ENCODE results near the gene KIAA0319L. TPM values are rescaled to one million over a fixed set of nuclear protein-coding genes. Genes with fewer than 3 reads are reported as not detected.

Gene KIAA0319L
- polyA plus RNA-seq, 1 donor from 2014 or later, result 38.1 TPM

- Histone ChIP-seq H3K27me3 (ENCODE audit: insufficient read depth, low read depth, low read length) (no peaks in the 10 kb centered on the region), H3K79me2 (replicated peaks; ENCODE audit: insufficient read depth, low read length) (peaks cover 4% of the 10 kb centered on the region), H3F3A (ENCODE audit: insufficient read depth, low read length, poor library complexity, severe bottlenecking) (no peaks in the 10 kb centered on the region), H4K20me1 (ENCODE audit: insufficient read depth) (no peaks in the 10 kb centered on the region), H3K27ac (ENCODE audit: low read length) (no peak overlapping the region), H3K9me2 (ENCODE audit: insufficient read depth, low read length) (no peaks in the 10 kb centered on the region), H2AFZ (ENCODE audit: low read depth, low read length) (no peak overlapping the region), H3K9me3 (ENCODE audit: low read length) (peaks cover 10% of the 10 kb centered on the region), H3K4me2 (ENCODE audit: low read length) (no peak overlapping the region), H3K9ac (ENCODE audit: low read length) (no peak overlapping the region), H3K36me3 (ENCODE audit: insufficient read depth, low read length) (peaks cover 7% of the 10 kb centered on the region), H3K4me3 (ENCODE audit: low read length) (no peak overlapping the region)
- no peak for TF ChIP-seq REST (IDR thresholded peaks at IDR 0.05; ENCODE audit: borderline replicate concordance)
- no peak for TF ChIP-seq EP300 (conservative IDR thresholded peaks at IDR 0.05; ENCODE audit: poor library complexity, severe bottlenecking)
- TF ChIP-seq RAD21 (conservative IDR thresholded peaks at IDR 0.05), result no peak
- no peak for TF ChIP-seq SMC3 (conservative IDR thresholded peaks at IDR 0.05; ENCODE audit: poor library complexity)
- TF ChIP-seq POLR2AphosphoS5 (IDR thresholded peaks at IDR 0.05), result no peak
- no peak for TF ChIP-seq EZH2 (IDR thresholded peaks at IDR 0.05; ENCODE audit: borderline replicate concordance, insufficient read depth, low read length, poor library complexity, severe bottlenecking)
- TF ChIP-seq CTCF (IDR thresholded peaks at IDR 0.05; ENCODE audit: poor library complexity, severe bottlenecking), result no peak
- no peak for TF ChIP-seq TAF1 (IDR thresholded peaks at IDR 0.05; ENCODE audit: low read depth)
- TF ChIP-seq MXI1 (conservative IDR thresholded peaks at IDR 0.05; ENCODE audit: poor library complexity, severe bottlenecking), result no peak
Measured at GRCh38 chr1:35533586-35533985, 23.6 kb downstream of the KIAA0319L start.

- Histone ChIP-seq H2AFZ (ENCODE audit: low read depth, low read length) (no peak overlapping the region), H3K9me2 (ENCODE audit: insufficient read depth, low read length) (no peaks in the 10 kb centered on the region), H3F3A (ENCODE audit: insufficient read depth, low read length, poor library complexity, severe bottlenecking) (no peaks in the 10 kb centered on the region), H3K27me3 (ENCODE audit: insufficient read depth, low read depth, low read length) (no peaks in the 10 kb centered on the region), H3K79me2 (replicated peaks; ENCODE audit: insufficient read depth, low read length) (peaks cover 4% of the 10 kb centered on the region), H3K4me3 (ENCODE audit: low read length) (no peak overlapping the region), H3K27ac (ENCODE audit: low read length) (no peak overlapping the region), H3K9me3 (ENCODE audit: low read length) (peaks cover 10% of the 10 kb centered on the region), H3K36me3 (ENCODE audit: insufficient read depth, low read length) (peaks cover 7% of the 10 kb centered on the region), H3K4me2 (ENCODE audit: low read length) (no peak overlapping the region), H4K20me1 (ENCODE audit: insufficient read depth) (no peaks in the 10 kb centered on the region), H3K9ac (ENCODE audit: low read length) (no peak overlapping the region)
- no peak for TF ChIP-seq MXI1 (conservative IDR thresholded peaks at IDR 0.05; ENCODE audit: poor library complexity, severe bottlenecking)
- TF ChIP-seq SMC3 (conservative IDR thresholded peaks at IDR 0.05; ENCODE audit: poor library complexity), result no peak
- TF ChIP-seq EP300 (conservative IDR thresholded peaks at IDR 0.05; ENCODE audit: poor library complexity, severe bottlenecking), result no peak
- no peak for TF ChIP-seq CTCF (IDR thresholded peaks at IDR 0.05; ENCODE audit: poor library complexity, severe bottlenecking)
- TF ChIP-seq EZH2 (IDR thresholded peaks at IDR 0.05; ENCODE audit: borderline replicate concordance, insufficient read depth, low read length, poor library complexity, severe bottlenecking), result no peak
- TF ChIP-seq REST (IDR thresholded peaks at IDR 0.05; ENCODE audit: borderline replicate concordance), result no peak
Measured at GRCh38 chr1:35532497-35533223, 24.5 kb downstream of the KIAA0319L start.
